Measurements from ENCODE around the gene ZBTB49. TPM values are rescaled to one million over a fixed set of nuclear protein-coding genes. Genes with fewer than 3 reads are reported as not detected.
A peak's percentile ranks its signal among the peaks of the same experiment; 100 is the strongest.
"Not testable (repeated sequence)": the region's sequence is repeated elsewhere in the genome, so short reads cannot be mapped to it uniquely, and the experiment has no call there.

ZBTB49 gene
- polyA plus RNA-seq, 5 donors = 8.3 to 12.7 (median 9.8) TPM

GRCh38 chr4:4325321-4325720 lies 35.3 kb downstream of the ZBTB49 start:
- no peak for DNase-seq

- no peak for DNase-seq
Measured at GRCh38 chr4:4326166-4326565, 36.1 kb downstream of the ZBTB49 start.

- peak in 1 of 2 donors; percentile 45 for DNase-seq
Measured at GRCh38 chr4:4327652-4328121, 37.6 kb downstream of the ZBTB49 start.

GRCh38 chr4:4328206-4328605 lies 38.2 kb downstream of the ZBTB49 start:
- DNase-seq = no peak

- no peak for DNase-seq
Measured at GRCh38 chr4:4328840-4329239, 38.8 kb downstream of the ZBTB49 start.

- DNase-seq = no peak
Measured at GRCh38 chr4:4329496-4329895, 39.4 kb downstream of the ZBTB49 start.

- no peak for DNase-seq
Measured at GRCh38 chr4:4330794-4331193, 40.7 kb downstream of the ZBTB49 start.

GRCh38 chr4:4332529-4332928 lies 42.5 kb downstream of the ZBTB49 start:
- DNase-seq = no peak

GRCh38 chr4:4333265-4333706 lies 43.2 kb downstream of the ZBTB49 start:
- DNase-seq = no peak

- no peak for DNase-seq
Measured at GRCh38 chr4:4334798-4335520, 44.9 kb downstream of the ZBTB49 start.

- no peak for DNase-seq
Measured at GRCh38 chr4:4338210-4339001, 48.4 kb downstream of the ZBTB49 start.

GRCh38 chr4:4339504-4340085 lies 49.5 kb downstream of the ZBTB49 start:
- DNase-seq = peak in 1 of 2 donors; percentile 55

- DNase-seq = no peak
Measured at GRCh38 chr4:4341861-4342650, 52.0 kb downstream of the ZBTB49 start.

GRCh38 chr4:4343038-4343437 lies 53.0 kb downstream of the ZBTB49 start:
- no peak for DNase-seq

GRCh38 chr4:4344915-4345527 lies 55.0 kb downstream of the ZBTB49 start:
- DNase-seq = no peak

GRCh38 chr4:4347585-4347984 lies 57.5 kb downstream of the ZBTB49 start:
- no peak for DNase-seq

GRCh38 chr4:4348585-4348984 lies 58.5 kb downstream of the ZBTB49 start:
- DNase-seq = not testable (repeated sequence)

- no peak for DNase-seq
Measured at GRCh38 chr4:4349867-4350266, 59.8 kb downstream of the ZBTB49 start.

GRCh38 chr4:4350909-4351308 lies 60.9 kb downstream of the ZBTB49 start:
- no peak for DNase-seq

GRCh38 chr4:4355302-4355701 lies 65.3 kb downstream of the ZBTB49 start:
- DNase-seq = no peak
